ENCODE measurements around the gene PRKCQ. TPM values are rescaled to one million over a fixed set of nuclear protein-coding genes. Genes with fewer than 3 reads are reported as not detected.

PRKCQ gene
- total and polyA plus RNA-seq, 2 of the 4 experiments (the other 2 are of a cell fraction): under 0.01 to 0.03 TPM

DNA sequence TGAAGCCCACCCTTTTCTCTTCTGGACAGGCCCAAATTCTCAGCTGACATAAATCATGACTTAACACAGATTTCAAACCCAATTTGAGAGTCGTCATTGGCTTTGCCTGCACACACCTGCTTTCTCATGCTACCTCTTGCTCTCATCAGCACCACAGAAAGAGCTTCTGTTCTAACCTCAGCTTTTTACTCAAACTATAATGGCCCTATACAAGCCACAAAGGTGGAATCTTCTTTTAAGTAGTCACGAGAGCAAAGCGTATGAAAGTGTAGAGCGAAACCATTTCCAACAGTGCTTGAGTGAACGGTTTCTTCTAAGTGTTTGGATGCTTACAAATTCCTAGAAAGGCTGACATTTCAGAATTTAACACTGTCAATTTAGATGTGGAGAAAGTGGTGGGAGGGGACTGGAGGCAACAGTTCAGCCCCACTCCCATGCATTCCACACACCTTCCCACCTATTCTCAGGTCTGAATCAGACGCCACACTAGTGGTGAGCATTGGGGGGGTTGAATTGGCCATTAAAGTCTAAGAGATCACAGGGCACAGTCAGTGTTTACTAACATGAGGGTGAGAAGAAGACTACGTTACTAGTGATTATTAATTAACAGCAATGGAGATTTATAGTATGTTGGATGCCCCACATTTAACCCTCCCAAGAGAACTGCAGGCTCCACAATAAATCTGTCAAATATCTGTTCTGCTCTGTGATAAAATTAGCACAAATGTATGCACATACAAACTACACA, 114.0 kb downstream of the PRKCQ start:
- no peak overlapping the region for H4K5ac ChIP-seq (ENCODE audit: low read depth, low read length)
- H3K4me1 ChIP-seq (ENCODE audit: control insufficient read depth, insufficient read depth, low read length): no peaks in the 10 kb centered on the region
- no peak overlapping the region for H2AK5ac ChIP-seq (ENCODE audit: low read depth, low read length)
- H3K14ac ChIP-seq (replicated peaks; ENCODE audit: low read depth, low read length): no peak overlapping the region
- no peak overlapping the region for H2BK20ac ChIP-seq (ENCODE audit: low read depth, low read length)
- H2BK5ac ChIP-seq (ENCODE audit: low read depth, low read length, poor library complexity, severe bottlenecking): no peak overlapping the region
- H3K4me3 ChIP-seq (ENCODE audit: insufficient read depth, low read depth, low read length): no peak overlapping the region
- DNase-seq (no peak), ATAC-seq (ENCODE audit: low read depth) (no peak)
- no peak overlapping the region for H3K18ac ChIP-seq (ENCODE audit: low read depth, low read length)
- ChIA-PET POLR2A (ENCODE audit: unreplicated experiment) (no interaction called here), CTCF (no interaction called here)
- H3K4ac ChIP-seq (ENCODE audit: low read depth, low read length): no peak overlapping the region
- H4K91ac ChIP-seq (ENCODE audit: insufficient read depth, low read depth, low read length): no peak overlapping the region
- H3K27me3 ChIP-seq (ENCODE audit: control insufficient read depth, insufficient read depth, low read length): no peaks in the 10 kb centered on the region
- H2BK120ac ChIP-seq (ENCODE audit: low read depth, low read length): no peak overlapping the region
- no peak overlapping the region for H3K27ac ChIP-seq (ENCODE audit: insufficient read depth, low read length)
- H3K9ac ChIP-seq (ENCODE audit: low read depth, low read length): no peak overlapping the region
- no peaks in the 10 kb centered on the region for H3K9me3 ChIP-seq (ENCODE audit: control insufficient read depth, insufficient read depth, low read length)
- in situ Hi-C loops (cut with MboI; ENCODE audit: low sequenced_read_pairs) (no loop called here), dilution Hi-C loops (cut with HindIII; ENCODE audit: low sequenced_read_pairs, unreplicated experiment) (no loop called here), intact Hi-C loops (cut with micrococcal nuclease) (no loop called here)
- no CpG with 5 or more reads among the region's 7 CpGs for WGBS, 2 experiments (ENCODE audit: extremely low coverage in 2 of 2, insufficient read length in 1 of 2)
- no peaks in the 10 kb centered on the region for H3K79me1 ChIP-seq (ENCODE audit: low read depth in 1 of 2, low read length in 2 of 2)
- no peak overlapping the region for H2AK9ac ChIP-seq (replicated peaks; ENCODE audit: low read depth, low read length, poor library complexity)
- H3K56ac ChIP-seq (ENCODE audit: extremely low read depth, insufficient read depth, low read length): no peak overlapping the region
- no peak overlapping the region for H3K4me2 ChIP-seq (ENCODE audit: low read depth, low read length)
- no peaks in the 10 kb centered on the region for H3K36me3 ChIP-seq (ENCODE audit: control insufficient read depth, insufficient read depth, low read length)
- no peak overlapping the region for H4K8ac ChIP-seq (ENCODE audit: low read depth in 2 of 2, low read length in 2 of 2)
- no peak overlapping the region for H3K23ac ChIP-seq (ENCODE audit: low read depth, low read length)
- no peaks in the 10 kb centered on the region for H4K20me1 ChIP-seq (ENCODE audit: insufficient read depth, low read length)
- no TSS peak for BruUV-seq (replicated peaks)
- H3K9me1 ChIP-seq (ENCODE audit: insufficient read depth, low read length): no peaks in the 10 kb centered on the region
- no peak overlapping the region for H2AFZ ChIP-seq (replicated peaks; ENCODE audit: low read length, poor library complexity)
- H2BK15ac ChIP-seq (ENCODE audit: low read depth, low read length): no peak overlapping the region
- no peak for TF ChIP-seq RFX5 (IDR thresholded peaks at IDR 0.05; ENCODE audit: low read depth, low read length)
